ENCODE results near the gene GNG2.

Gene GNG2

GRCh38 chr14:51942971-51943370 lies 82.6 kb downstream of the GNG2 start:
- no peak for DNase-seq (ENCODE audit: low spot score)

- DNase-seq (ENCODE audit: low spot score) = no peak
These were observed 89.6 kb downstream of the GNG2 start for GRCh38 chr14:51950007-51950406.

DNA sequence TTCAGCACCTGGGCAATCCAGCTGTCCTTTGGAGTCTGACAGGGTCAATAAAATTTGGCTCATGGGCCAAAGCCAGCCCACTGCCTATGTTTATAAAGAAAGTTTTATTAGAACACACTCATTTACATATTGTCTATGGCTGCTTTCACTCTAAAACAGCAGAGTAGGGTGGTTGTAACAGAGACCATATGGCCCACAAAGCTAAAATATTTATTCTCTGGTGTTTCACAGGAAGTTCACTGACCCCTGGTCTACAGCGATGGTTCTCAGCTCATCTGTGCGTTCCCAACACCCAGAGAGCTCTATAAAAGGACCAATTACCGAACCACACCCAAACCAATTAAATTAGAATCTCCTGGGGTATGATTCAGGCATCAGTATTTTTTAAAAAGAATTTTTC lies 91.2 kb downstream of the GNG2 start:
- DNase-seq (ENCODE audit: low spot score) = no peak

- DNase-seq (ENCODE audit: low spot score) = no peak
These were observed 93.6 kb downstream of the GNG2 start for GRCh38 chr14:51954031-51954430.

GRCh38 chr14:51954657-51955056 lies 94.2 kb downstream of the GNG2 start:
- DNase-seq (ENCODE audit: low spot score) = no peak

DNA sequence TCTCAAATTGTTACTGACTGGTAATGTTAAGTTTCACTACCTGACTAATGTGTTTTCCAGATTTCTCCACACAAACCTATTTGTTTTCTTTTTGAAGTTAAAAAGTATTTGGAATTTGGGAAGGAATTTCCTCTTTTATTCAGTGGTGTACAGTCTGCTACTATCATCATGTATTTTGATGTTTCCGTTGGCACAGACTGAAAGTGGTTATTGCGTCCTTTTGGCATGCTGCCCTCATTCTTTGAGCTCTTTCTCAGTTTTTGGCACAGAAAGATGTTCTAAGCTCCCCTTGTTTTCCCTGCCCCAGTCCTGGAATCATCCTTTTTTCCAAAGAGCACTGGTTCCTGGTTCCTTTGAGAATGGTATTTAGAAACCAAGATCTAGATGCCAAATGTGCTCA lies 97.5 kb downstream of the GNG2 start:
- DNase-seq (ENCODE audit: low spot score) = no peak

DNA sequence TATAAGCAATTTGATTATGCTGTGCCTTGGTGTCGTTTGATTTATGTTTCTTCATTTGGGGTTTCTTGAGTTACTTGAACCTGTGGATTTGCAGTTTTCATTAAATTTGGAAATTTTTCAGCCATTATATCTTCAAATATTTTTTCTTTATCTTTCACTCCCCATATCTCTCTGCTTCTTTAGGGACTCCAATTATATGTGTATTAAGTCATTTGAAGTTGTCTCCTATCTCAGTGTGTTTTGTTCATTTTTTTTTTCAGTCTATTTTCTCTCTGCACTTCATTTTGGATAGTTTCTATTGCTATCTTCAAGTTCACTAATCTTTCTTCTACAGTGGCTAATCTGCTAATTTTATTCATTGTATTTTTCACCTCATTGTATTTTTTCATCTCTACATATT lies 99.5 kb downstream of the GNG2 start:
- DNase-seq (ENCODE audit: low spot score) = no peak

- DNase-seq (ENCODE audit: low spot score) = no peak
These were observed 100.5 kb downstream of the GNG2 start for GRCh38 chr14:51960866-51961265.

- DNase-seq (ENCODE audit: low spot score) = no peak
These were observed 102.3 kb downstream of the GNG2 start for GRCh38 chr14:51962711-51963110.

GRCh38 chr14:51963286-51963685 lies 102.9 kb downstream of the GNG2 start:
- no peak for DNase-seq (ENCODE audit: low spot score)

GRCh38 chr14:51967521-51967920 lies 107.1 kb downstream of the GNG2 start:
- no peak for DNase-seq (ENCODE audit: low spot score)

GRCh38 chr14:51969852-51970540 lies 109.6 kb downstream of the GNG2 start:
- DNase-seq (ENCODE audit: low spot score) = no peak

GRCh38 chr14:51972566-51972965 lies 112.2 kb downstream of the GNG2 start:
- no peak for DNase-seq (ENCODE audit: low spot score)

- DNase-seq (ENCODE audit: low spot score) = no peak
These were observed 116.7 kb downstream of the GNG2 start for GRCh38 chr14:51977075-51977474.

GRCh38 chr14:51978681-51979085 lies 118.3 kb downstream of the GNG2 start:
- no peak for DNase-seq (ENCODE audit: low spot score)

DNA sequence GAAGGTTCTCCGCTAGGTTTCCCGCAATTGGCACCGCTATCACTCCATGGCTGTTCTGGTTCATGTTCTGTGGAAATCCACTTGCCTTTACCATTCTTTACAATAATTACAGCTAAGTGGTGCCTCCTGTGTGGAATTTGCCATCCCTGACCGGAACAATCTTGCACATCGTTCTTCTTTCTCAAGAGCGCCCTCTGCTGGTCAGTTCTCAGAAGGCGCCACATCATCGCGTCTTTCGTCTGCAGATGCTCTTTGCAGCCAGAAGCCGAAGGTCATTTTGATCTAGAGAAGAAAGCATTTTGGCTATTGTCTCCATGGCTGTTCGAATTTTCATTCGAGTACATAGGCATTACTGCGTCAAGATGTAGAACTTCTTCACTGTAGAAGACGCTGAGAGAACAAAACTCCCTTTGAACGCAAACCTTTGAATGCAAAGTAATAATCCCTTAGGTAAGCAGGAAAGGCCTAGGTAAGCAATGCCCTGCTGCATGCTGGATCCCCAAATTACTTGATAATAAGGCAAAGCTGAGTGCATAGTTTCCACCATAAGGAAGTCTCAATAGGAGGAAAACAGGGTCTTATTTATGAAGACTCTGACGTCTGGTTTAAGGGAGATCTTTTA lies 118.8 kb downstream of the GNG2 start:
- DNase-seq (ENCODE audit: low spot score) = peak; percentile 85

GRCh38 chr14:51981218-51981854 lies 120.9 kb downstream of the GNG2 start:
- no peak for DNase-seq (ENCODE audit: low spot score)

GRCh38 chr14:51988221-51988620 lies 127.8 kb downstream of the GNG2 start:
- no peak for DNase-seq (ENCODE audit: low spot score)

- peak; percentile 93 for DNase-seq (ENCODE audit: low spot score)
These were observed 129.2 kb downstream of the GNG2 start, which contains the start of gene RTRAF for GRCh38 chr14:51989293-51990234. TSS of gene RTRAF (plus strand) at chr14:51989546. CDS start at chr14:51989640, 94 bp downstream.

DNA sequence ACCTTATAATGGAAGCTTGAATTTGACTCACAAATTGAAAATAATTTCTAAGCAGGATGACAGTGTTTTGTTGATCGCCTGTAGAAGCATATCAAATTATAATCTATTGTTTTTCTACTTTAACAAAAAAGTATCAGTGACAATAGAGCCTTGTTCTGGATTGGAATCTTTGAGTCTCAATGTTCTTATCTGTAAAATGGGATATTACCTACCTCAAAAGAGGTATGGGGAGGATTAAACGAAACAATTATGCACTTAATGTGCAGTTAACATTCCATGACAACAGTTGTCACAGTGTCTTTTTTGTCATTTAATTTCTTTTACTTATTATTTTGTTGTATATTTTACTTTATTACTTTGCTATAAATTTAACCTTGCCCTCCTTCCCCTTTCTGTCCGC lies 130.1 kb downstream of the GNG2 start:
- no peak for DNase-seq (ENCODE audit: low spot score)

DNA sequence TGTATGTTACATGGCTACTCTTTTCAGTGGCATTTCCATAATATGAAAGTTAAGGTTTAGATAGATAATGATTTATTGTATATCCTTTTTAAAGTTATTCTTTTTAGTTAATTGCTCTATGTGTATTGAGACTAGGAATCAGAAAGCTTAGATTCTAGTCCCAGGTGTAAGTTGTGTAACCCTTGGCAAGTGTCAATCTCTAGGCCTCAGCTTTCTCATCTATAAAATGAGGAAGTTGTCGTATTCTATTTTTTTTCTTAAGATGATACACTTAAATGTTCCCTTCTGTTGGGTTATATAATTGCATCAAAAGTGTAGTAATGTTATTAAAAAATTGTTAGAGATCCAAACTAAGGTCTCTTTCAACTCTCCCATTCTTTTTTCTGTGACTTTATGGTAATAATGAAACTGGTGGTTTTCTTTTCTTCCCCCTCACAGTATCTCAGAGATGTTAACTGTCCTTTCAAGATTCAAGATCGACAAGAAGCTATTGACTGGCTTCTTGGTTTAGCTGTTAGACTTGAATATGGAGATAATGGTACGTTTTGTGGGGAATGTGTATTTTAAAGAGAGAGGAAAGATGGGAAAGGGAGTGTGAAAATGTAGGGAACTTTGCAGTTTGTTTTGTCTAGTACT lies 133.0 kb downstream of the GNG2 start:
- DNase-seq (ENCODE audit: low spot score) = no peak
